Colonic mucosa (tissue), 4 donors: ENCODE measurements around the gene NCAM1. TPM values are rescaled to one million over a fixed set of nuclear protein-coding genes. Genes with fewer than 3 reads are reported as not detected.
"Not testable (repeated sequence)": the region's sequence is repeated elsewhere in the genome, so short reads cannot be mapped to it uniquely, and the experiment has no call there.

ENCODE experiments used
- DNase-seq: peaks from one replicate; pipeline ENCODE4 v3.0.0-alpha.2; 2020
- H3K27ac ChIP-seq: fragments of 200-600 bp; one replicate; pipeline ENCODE4 v1.8.0; 2021
- H3K27me3 ChIP-seq: fragments of 200-600 bp; one replicate; pipeline ENCODE4 v1.8.0; 2021
- H3K36me3 ChIP-seq: fragments of 200-600 bp; one replicate; pipeline ENCODE4 v1.8.0; 2021
- H3K4me1 ChIP-seq: fragments of 200-600 bp; one replicate; pipeline ENCODE4 v1.8.0; 2021; ENCODE audit warnings: mild to moderate bottlenecking
- H3K4me3 ChIP-seq: fragments of 200-600 bp; one replicate; pipeline ENCODE4 v1.8.0; 2021
- H3K9ac ChIP-seq, 2 donors: one replicate each; pipeline ENCODE4 v1.7.0; 2013; ENCODE audit warnings: control low read depth in 2 of 2, low read depth in 2 of 2, low read length in 2 of 2
- H3K9me3 ChIP-seq: fragments of 200-600 bp; one replicate; pipeline ENCODE4 v1.8.0; 2021
- intact Hi-C: fragments of 100-400 bp; cut with DNase I; formaldehyde crosslinking; loops from one replicate; pipeline ENCODE4 v1.14.1; 2022
- total RNA-seq, 2 donors: library from RNA; stranded (reverse); fragmentation: NEBNext Ultra II Directional in 1 of 2; extraction: Animal tissue kit (Norgen Biotek cat#: 25700) in 1 of 2; gene quantifications; one replicate each; pipeline ENCODE4 v1.2.1, GENCODE V29; 2021
- TF ChIP-seq, protein P1 (sequence below): fragments of 200-600 bp; IDR thresholded peaks from one replicate; pipeline ENCODE4 v1.8.0; 2022; ENCODE audit warnings: antibody characterized with exemption, mild to moderate bottlenecking
- donor health status: healthy.
- donor health status: DM: no; HTN: no; CAD: no.
- donor health status: DM: no; HTN: no; CAD: no.

Gene NCAM1
- total RNA-seq, 2 donors from 2014 or later, result 2.3 to 10.7 TPM

DNA sequence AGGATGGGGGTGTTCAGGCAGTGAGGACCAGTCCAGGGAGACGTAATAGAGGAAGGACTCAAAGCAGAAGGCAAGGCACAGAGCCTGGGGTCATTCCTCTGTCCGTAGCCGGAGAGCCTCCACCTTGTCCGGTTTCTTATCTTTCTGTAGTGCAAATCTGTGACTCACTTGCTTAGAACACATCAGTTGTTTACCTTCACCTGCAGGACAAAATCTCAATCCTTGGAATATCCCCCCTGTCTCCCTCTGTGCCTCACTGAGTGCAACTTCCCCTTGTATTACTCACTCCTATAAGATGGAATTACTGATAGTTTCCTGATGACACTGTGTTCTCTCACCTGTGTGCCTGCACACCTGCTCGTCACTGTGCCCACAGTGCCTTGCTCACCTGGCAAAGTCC lies 332.7 kb downstream of the NCAM1 start:
- H3K9me3 ChIP-seq, result no peaks in the 10 kb centered on the region
- no peak overlapping the region for H3K9ac ChIP-seq
- TF ChIP-seq, protein P1, sequence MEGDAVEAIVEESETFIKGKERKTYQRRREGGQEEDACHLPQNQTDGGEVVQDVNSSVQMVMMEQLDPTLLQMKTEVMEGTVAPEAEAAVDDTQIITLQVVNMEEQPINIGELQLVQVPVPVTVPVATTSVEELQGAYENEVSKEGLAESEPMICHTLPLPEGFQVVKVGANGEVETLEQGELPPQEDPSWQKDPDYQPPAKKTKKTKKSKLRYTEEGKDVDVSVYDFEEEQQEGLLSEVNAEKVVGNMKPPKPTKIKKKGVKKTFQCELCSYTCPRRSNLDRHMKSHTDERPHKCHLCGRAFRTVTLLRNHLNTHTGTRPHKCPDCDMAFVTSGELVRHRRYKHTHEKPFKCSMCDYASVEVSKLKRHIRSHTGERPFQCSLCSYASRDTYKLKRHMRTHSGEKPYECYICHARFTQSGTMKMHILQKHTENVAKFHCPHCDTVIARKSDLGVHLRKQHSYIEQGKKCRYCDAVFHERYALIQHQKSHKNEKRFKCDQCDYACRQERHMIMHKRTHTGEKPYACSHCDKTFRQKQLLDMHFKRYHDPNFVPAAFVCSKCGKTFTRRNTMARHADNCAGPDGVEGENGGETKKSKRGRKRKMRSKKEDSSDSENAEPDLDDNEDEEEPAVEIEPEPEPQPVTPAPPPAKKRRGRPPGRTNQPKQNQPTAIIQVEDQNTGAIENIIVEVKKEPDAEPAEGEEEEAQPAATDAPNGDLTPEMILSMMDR, result no peak
- H3K4me3 ChIP-seq, result no peak overlapping the region
- intact Hi-C loops, result loop anchor here (10.0 kb wide), 1 partner anchor 1069 kb away; the partner anchor contains the start of gene PTS
- H3K27me3 ChIP-seq, result no peaks in the 10 kb centered on the region
- DNase-seq, result no peak
- H3K4me1 ChIP-seq, result no peaks in the 10 kb centered on the region
- H3K36me3 ChIP-seq, result no peaks in the 10 kb centered on the region
- no peak overlapping the region for H3K27ac ChIP-seq

DNA sequence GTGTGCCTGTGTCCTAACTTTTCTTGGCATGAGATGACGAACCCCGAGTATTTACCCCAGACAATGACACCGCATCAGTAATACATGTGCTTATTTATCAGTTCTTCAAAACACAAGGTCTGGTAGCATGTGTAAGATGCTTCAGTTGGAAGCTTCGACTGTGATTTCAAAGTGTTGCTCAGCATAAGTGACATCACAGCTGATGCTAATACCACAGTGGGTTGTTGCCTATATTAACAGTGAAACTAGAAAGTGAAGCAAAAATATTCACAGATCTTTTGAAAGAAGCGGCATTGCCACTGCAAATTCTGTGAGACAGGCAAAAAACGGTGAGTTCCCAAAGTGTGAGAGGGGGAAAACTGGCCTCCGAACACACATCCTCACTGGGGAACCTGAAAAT lies 334.8 kb downstream of the NCAM1 start:
- no peak overlapping the region for H3K27ac ChIP-seq
- no peaks in the 10 kb centered on the region for H3K27me3 ChIP-seq
- intact Hi-C loops, result loop anchor here (10.0 kb wide), 1 partner anchor 1071 kb away; the partner anchor contains the start of gene PTS
- H3K9me3 ChIP-seq, result no peaks in the 10 kb centered on the region
- no peaks in the 10 kb centered on the region for H3K36me3 ChIP-seq
- no peak overlapping the region for H3K9ac ChIP-seq
- H3K4me1 ChIP-seq, result no peaks in the 10 kb centered on the region
- H3K4me3 ChIP-seq, result no peak overlapping the region
- DNase-seq, result no peak
- TF ChIP-seq, protein P1, result no peak

DNA sequence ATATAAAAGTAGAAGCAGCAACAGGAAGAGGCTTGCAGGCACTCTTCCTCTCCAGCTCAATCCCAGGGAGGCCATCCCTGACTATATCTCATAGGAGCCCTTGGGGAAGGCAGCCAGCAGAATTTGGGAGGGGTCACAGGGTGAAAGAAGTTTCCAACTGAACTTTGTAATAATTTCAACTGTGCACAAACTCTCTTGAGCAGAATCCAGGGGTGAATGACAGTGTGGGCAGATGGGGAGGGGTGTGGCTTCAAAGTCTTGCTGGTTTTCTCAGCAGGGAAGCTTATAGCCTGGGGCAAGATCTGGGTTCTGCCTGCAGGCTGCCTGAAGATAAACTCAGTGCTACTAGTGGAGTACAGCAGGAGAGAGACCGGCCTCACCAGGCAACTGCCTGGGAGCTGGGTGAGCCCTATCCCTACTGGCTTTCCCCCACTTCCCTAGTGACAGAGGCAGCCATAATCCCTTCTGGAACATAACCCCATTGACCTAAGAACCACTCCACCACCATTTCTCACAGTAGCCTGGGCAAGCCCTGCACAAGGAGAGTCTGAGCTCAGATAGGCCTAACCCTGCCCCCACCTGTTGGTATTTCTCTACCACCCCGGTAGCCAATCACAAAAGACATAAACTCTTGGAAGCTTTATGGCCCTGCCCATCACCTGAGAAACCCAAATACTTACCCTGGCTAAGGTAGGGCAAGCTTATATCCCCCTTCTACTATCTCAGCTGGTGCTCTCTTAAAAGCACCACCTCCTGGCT lies 335.4 kb downstream of the NCAM1 start:
- no peak for DNase-seq
- no peaks in the 10 kb centered on the region for H3K27me3 ChIP-seq
- no peaks in the 10 kb centered on the region for H3K36me3 ChIP-seq
- H3K9ac ChIP-seq, result no peak overlapping the region
- H3K27ac ChIP-seq, result no peak overlapping the region
- no peak overlapping the region for H3K4me3 ChIP-seq
- H3K4me1 ChIP-seq, result no peaks in the 10 kb centered on the region
- no peaks in the 10 kb centered on the region for H3K9me3 ChIP-seq
- intact Hi-C loops, result loop anchor here (10.0 kb wide), 1 partner anchor 1072 kb away; the partner anchor contains the start of gene PTS
- TF ChIP-seq, protein P1, result no peak

DNA sequence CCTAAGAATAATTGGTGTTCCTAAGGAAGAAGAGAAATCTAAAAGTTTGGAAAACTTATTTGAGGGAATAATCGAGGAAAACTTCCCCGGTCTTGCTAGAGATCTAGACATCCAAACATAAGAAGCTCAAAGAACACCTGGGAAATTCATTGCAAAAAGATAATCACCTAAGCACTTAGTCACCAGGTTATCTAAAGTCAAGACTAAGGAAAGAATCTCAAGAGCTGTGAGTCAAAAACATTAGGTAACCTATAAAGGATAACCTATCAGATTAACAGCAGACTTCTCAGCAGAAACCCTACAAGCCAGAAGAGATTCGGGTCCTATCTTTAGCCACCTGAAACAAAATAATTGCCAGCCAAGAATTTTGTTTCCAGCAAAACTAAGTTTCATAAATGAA lies 337.3 kb downstream of the NCAM1 start:
- not testable (repeated sequence) for H3K27me3 ChIP-seq, H3K36me3 ChIP-seq, H3K4me3 ChIP-seq, H3K9ac ChIP-seq, H3K9me3 ChIP-seq, DNase-seq, H3K27ac ChIP-seq, H3K4me1 ChIP-seq
- intact Hi-C loops, result loop anchor here (10.0 kb wide), 1 partner anchor 1074 kb away; the partner anchor contains the start of gene PTS

DNA sequence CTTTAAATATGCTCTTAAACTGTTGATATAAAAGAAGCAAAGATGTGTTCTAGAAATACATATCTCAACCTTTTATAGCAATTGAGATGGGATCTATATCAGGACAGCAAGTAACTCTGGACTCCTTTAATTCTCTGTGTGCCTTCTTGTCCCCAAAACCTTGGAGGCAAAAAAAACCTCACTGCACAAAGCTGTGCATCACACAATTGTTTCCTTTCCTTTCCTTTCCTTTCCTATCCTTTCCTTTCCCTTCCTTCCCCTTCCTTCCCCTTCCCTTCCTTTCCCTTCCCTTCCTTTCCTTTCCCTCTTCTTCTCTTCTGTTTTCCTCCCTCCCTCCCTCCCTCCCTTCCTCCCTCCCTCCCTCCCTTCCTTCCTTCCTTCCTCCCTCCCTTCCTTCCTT lies 343.7 kb downstream of the NCAM1 start:
- no peak for DNase-seq
- H3K9ac ChIP-seq, result no peak overlapping the region
- H3K27ac ChIP-seq, result no peak overlapping the region
- no peaks in the 10 kb centered on the region for H3K9me3 ChIP-seq
- no peaks in the 10 kb centered on the region for H3K4me1 ChIP-seq
- H3K36me3 ChIP-seq, result no peaks in the 10 kb centered on the region
- TF ChIP-seq, protein P1, result no peak
- H3K27me3 ChIP-seq, result no peaks in the 10 kb centered on the region
- intact Hi-C loops, result loop anchor here (5.0 kb wide), 1 partner anchor 427 kb away; no protein-coding TSS in a partner anchor
- no peak overlapping the region for H3K4me3 ChIP-seq
